B cell (primary cell): Measurements from ENCODE around the gene CCDC187. TPM values are rescaled to one million over a fixed set of nuclear protein-coding genes. Genes with fewer than 3 reads are reported as not detected.

Experiments used
- ATAC-seq: fragments of 200-7000 bp; cut with Tn5 transposase; one replicate; pipeline ENCODE4 v1.10.0; 2021; ENCODE audit warnings: low read depth, mild to moderate bottlenecking, moderate number of reproducible peaks, moderate library complexity
- CTCF ChIA-PET: fragments of 350-600 bp; sonication (Branson Sonifier 250); formaldehyde crosslinking; loops from one replicate; lab custom pipeline; 2021; ENCODE audit warnings: antibody characterized with exemption, inconsistent platforms; lab: Charles Lee
- POLR2A ChIA-PET: fragments of 350-600 bp; sonication (Branson Sonifier 250); formaldehyde crosslinking; loops from one replicate; lab custom pipeline; 2021; ENCODE audit warnings: antibody characterized with exemption; lab: Charles Lee
- DNase-seq: peaks from one replicate; pipeline ENCODE4 v3.0.0; 2013
- H2AFZ ChIP-seq: 2 replicates; pipeline ENCODE4 v1.6.1; 2012; ENCODE audit warnings: mild to moderate bottlenecking, low read depth, low read length; ENCODE audit not compliant: insufficient read depth, poor library complexity, severe bottlenecking
- H3K27ac ChIP-seq, 2 donors: 1 replicate in 1 of 2; 2 replicates in 1 of 2; pipeline ENCODE4 v1.5.1; 2012 to 2013; ENCODE audit warnings: low read length in 2 of 2, mild to moderate bottlenecking in 2 of 2, moderate library complexity in 1 of 2
- H3K27me3 ChIP-seq, 4 experiments: fragments of 200-600 bp in 1 of 4; sonication (generic) in 1 of 4; replicated peaks in 1 of 4; 1 replicate in 2 of 4; 2 replicates in 2 of 4; pipeline versions ENCODE4 v1.6.1 to v1.7.0; 2013 to 2016; ENCODE audit warnings: low read length in 3 of 4, mild to moderate bottlenecking in 2 of 4, mixed read lengths in 1 of 4, moderate library complexity in 1 of 4; ENCODE audit not compliant: insufficient read depth in 4 of 4, control insufficient read depth in 3 of 4; ENCODE audit errors: control extremely low read depth in 1 of 4
- H3K36me3 ChIP-seq, 2 experiments: replicated peaks in 1 of 2; 1 replicate in 1 of 2; 2 replicates in 1 of 2; pipeline versions ENCODE4 v1.6.1 to v1.7.1; 2013; ENCODE audit warnings: low read length in 1 of 2; ENCODE audit not compliant: insufficient read depth in 2 of 2, control insufficient read depth in 1 of 2; ENCODE audit errors: control extremely low read depth in 1 of 2, extremely low read depth in 1 of 2
- H3K4me1 ChIP-seq, 2 donors: fragments of 200-600 bp in 1 of 2; sonication (generic) in 1 of 2; 1 replicate in 1 of 2; 2 replicates in 1 of 2; pipeline versions ENCODE4 v1.5.1 to v1.6.1; 2013 to 2017; ENCODE audit warnings: low read length in 2 of 2; ENCODE audit not compliant: control insufficient read depth in 2 of 2, insufficient read depth in 2 of 2
- H3K4me2 ChIP-seq: replicated peaks from 2 replicates; pipeline ENCODE3; 2012; ENCODE audit warnings: mild to moderate bottlenecking, low read depth, low read length; ENCODE audit not compliant: poor library complexity, severe bottlenecking
- H3K4me3 ChIP-seq, 5 experiments: fragments of 200-600 bp in 1 of 5; sonication (generic) in 1 of 5; 1 replicate in 3 of 5; 2 replicates in 2 of 5; pipeline versions ENCODE4 v1.5.1 to v1.7.0; 2011 to 2016; ENCODE audit warnings: low read length in 4 of 5, mild to moderate bottlenecking in 4 of 5, low read depth in 2 of 5, control low read depth in 1 of 5, moderate library complexity in 1 of 5; ENCODE audit not compliant: insufficient read depth in 1 of 5; ENCODE audit errors: control extremely low read depth in 1 of 5, extremely low read depth in 1 of 5
- H3K79me2 ChIP-seq: fragments of 200-600 bp; sonication (generic); one replicate; pipeline ENCODE4 v1.6.0; 2016; ENCODE audit warnings: low read length; ENCODE audit not compliant: control insufficient read depth, insufficient read depth
- H3K9ac ChIP-seq: fragments of 200-600 bp; sonication (generic); 2 replicates; pipeline ENCODE4 v1.6.1; 2017; ENCODE audit warnings: mild to moderate bottlenecking, low read length, moderate library complexity
- H3K9me3 ChIP-seq, 3 donors: one replicate each; pipeline versions ENCODE4 v1.6.1 to v1.7.1; 2013; ENCODE audit warnings: low read length in 2 of 3; ENCODE audit not compliant: control insufficient read depth in 2 of 3, insufficient read depth in 1 of 3; ENCODE audit errors: control extremely low read depth in 1 of 3
- H4K20me1 ChIP-seq: 2 replicates; pipeline ENCODE4 v1.6.0; 2012; ENCODE audit warnings: mild to moderate bottlenecking, low read length; ENCODE audit not compliant: insufficient read depth, control insufficient read depth, poor library complexity, severe bottlenecking
- H3K27ac Mint-ChIP-seq: one replicate; pipeline ENCODE4 v1.8.0; 2021; ENCODE audit warnings: mixed read lengths
- H3K27me3 Mint-ChIP-seq: one replicate; pipeline ENCODE4 v1.8.0; 2021; ENCODE audit warnings: mixed read lengths
- H3K4me1 Mint-ChIP-seq: one replicate; pipeline ENCODE4 v1.8.0; 2021; ENCODE audit warnings: mixed read lengths
- H3K4me3 Mint-ChIP-seq: one replicate; pipeline ENCODE4 v1.8.0; 2021; ENCODE audit warnings: mixed read lengths
- H3K9me3 Mint-ChIP-seq: one replicate; pipeline ENCODE4 v1.8.0; 2022; ENCODE audit warnings: mixed read lengths; ENCODE audit not compliant: insufficient read depth
- CTCF ChIP-seq: fragments of 200-600 bp; IDR thresholded peaks from one replicate; pipeline ENCODE4 v1.8.0; 2022; ENCODE audit warnings: antibody characterized with exemption, mild to moderate bottlenecking
- EZH2 ChIP-seq: IDR thresholded peaks from 2 replicates; pipeline ENCODE4 v1.6.1; 2012; ENCODE audit warnings: borderline replicate concordance, low read depth, mild to moderate bottlenecking, moderate library complexity, low read length; ENCODE audit not compliant: insufficient read depth, poor library complexity, severe bottlenecking
- WGBS: methylation state at CpG from one replicate; pipeline ENCODE4 v1.1.5; 2013; ENCODE audit warnings: missing lambda C conversion rate; ENCODE audit not compliant: insufficient coverage; 5-methylcytosine and 5-hydroxymethylcytosine counted together
- intact Hi-C: fragments of 100-400 bp; cut with micrococcal nuclease; formaldehyde crosslinking; loops from one replicate; pipeline ENCODE4 v1.10.0; 2022
- polyA plus RNA-seq: library from polyadenylated mRNA; depleted of rRNA; stranded (reverse); fragments of >200 nt; gene quantifications from 2 replicates; pipeline ENCODE4 v1.2.3, GENCODE V29; 2012
- total RNA-seq, 2 donors: library from RNA; stranded (reverse); fragments of 120-200 nt in 1 of 2; gene quantifications; 1 replicate in 1 of 2; 2 replicates in 1 of 2; pipeline versions ENCODE4 v1.2.3 to v1.2.4, GENCODE V29; 2013 to 2022

CCDC187 gene
- total and polyA plus RNA-seq, 2 donors (not counting 1 experiment from before 2014, with no cell fraction given) = 1.5 to 7.6 TPM

GRCh38 chr9:136248951-136249876 is 54.7 kb downstream of the CCDC187 start:
- Mint-ChIP-seq H3K27ac (no peak overlapping the region), H3K9me3 (no peaks in the 10 kb centered on the region), H3K4me3 (no peak overlapping the region), H3K27me3 (no peaks in the 10 kb centered on the region), H3K4me1 (peaks cover 13% of the 10 kb centered on the region)
- Histone ChIP-seq H3K27ac (no peak overlapping the region), H3K9ac (no peak overlapping the region), H3K4me3 (no peak overlapping the region), H2AFZ (no peak overlapping the region), H3K36me3 (no peaks in the 10 kb centered on the region), H3K79me2 (peaks cover 6% of the 10 kb centered on the region), H4K20me1 (peaks cover 6% of the 10 kb centered on the region), H3K9me3 (no peaks in the 10 kb centered on the region), H3K4me1 (peaks cover 9 to 13% of the 10 kb centered on the region in 2 donors), H3K27me3 (no peaks in the 10 kb centered on the region), H3K4me2 (no peak overlapping the region)
- ATAC-seq (no peak), DNase-seq (no peak)
- 85% methylated on average over 29 of the region's 30 CpGs for WGBS
- TF ChIP-seq EZH2 (no peak), CTCF (no peak)
- ChIA-PET CTCF (interaction anchor here (0.8 kb wide), 1 partner anchor 23 kb away, joined by 3 read pairs; no protein-coding TSS in a partner anchor), POLR2A (no interaction called here)
- intact Hi-C loops = loop anchor here (10.0 kb wide), 1 partner anchor 284 kb away; the partner anchor contains the start of gene UBAC1
